GM12878 (cell line): ENCODE data around the gene TMEM63C. TPM values are rescaled to one million over a fixed set of nuclear protein-coding genes. Genes with fewer than 3 reads are reported as not detected.

Experiments used
- ATAC-seq: fragments of 200-7000 bp; cut with Tn5 transposase; 3 replicates; pipeline ENCODE4 v1.9.1; 2020; ENCODE audit warnings: mild to moderate bottlenecking, moderate library complexity
- BruUV-seq: library from RNA; stranded (reverse); fragments of 400-500 nt; replicated peaks from 2 replicates; lab custom pipeline; 2021; lab: Mats Ljungman, UMichigan
- CTCF ChIA-PET: fragments of 300-600 bp; sonication (Branson Sonifier 250); formaldehyde crosslinking; extraction: SDS; loops from one replicate; lab custom pipeline; 2021; ENCODE audit warnings: inconsistent platforms; lab: Yijun Ruan, JAX
- POLR2A ChIA-PET: fragments of 350-600 bp; formaldehyde crosslinking; extraction: SDS; loops from one replicate; lab custom pipeline; 2021; ENCODE audit warnings: inconsistent platforms; lab: Charles Lee
- RAD21 ChIA-PET: fragments of 300-600 bp; sonication (Branson Sonifier 250); formaldehyde crosslinking; loops from one replicate; lab custom pipeline; 2023; ENCODE audit warnings: antibody characterized with exemption; ENCODE audit not compliant: unreplicated experiment; lab: Charles Lee
- SMC1A ChIA-PET: fragments of 300-600 bp; sonication (Branson Sonifier 250); formaldehyde crosslinking; loops from one replicate; lab custom pipeline; 2023; ENCODE audit not compliant: unreplicated experiment, uncharacterized antibody; lab: Charles Lee
- DNase-seq: peaks from one replicate; pipeline ENCODE4 v3.0.0-alpha.2; 2011; ENCODE audit warnings: low read depth, low spot score
- FAIRE-seq: peaks from 3 replicates; lab custom pipeline; 2011; peaks lifted over from hg19 to GRCh38; lab: Jason Lieb, UNC
- H2AFZ ChIP-seq: 2 replicates; pipeline ENCODE4 v1.6.0; 2011; ENCODE audit warnings: low read depth, low read length, control low read depth; ENCODE audit not compliant: control insufficient read depth
- H3K27ac ChIP-seq: 2 replicates; pipeline ENCODE4 v1.5.1; 2011; ENCODE audit warnings: control low read depth; ENCODE audit not compliant: control insufficient read depth, insufficient read depth
- H3K27me3 ChIP-seq, 2 experiments: replicated peaks in 1 of 2; 2 replicates each; pipeline versions ENCODE4 v1.6.0 to v1.6.1; 2011; ENCODE audit warnings: low read length in 1 of 2; ENCODE audit not compliant: control insufficient read depth in 2 of 2, insufficient read depth in 2 of 2
- H3K36me3 ChIP-seq, 2 experiments: 2 replicates each; pipeline ENCODE4 v1.5.1; 2011; ENCODE audit warnings: low read length in 1 of 2; ENCODE audit not compliant: control insufficient read depth in 2 of 2, insufficient read depth in 2 of 2
- H3K4me1 ChIP-seq: 2 replicates; pipeline ENCODE4 v1.6.1; 2011; ENCODE audit warnings: mild to moderate bottlenecking, low read length, moderate library complexity, mixed read lengths; ENCODE audit not compliant: control insufficient read depth, insufficient read depth
- H3K4me2 ChIP-seq: 2 replicates; pipeline ENCODE4 v1.6.0; 2011; ENCODE audit warnings: control low read depth; ENCODE audit not compliant: control insufficient read depth, insufficient read depth
- H3K4me3 ChIP-seq: fragments of 200-600 bp; sonication (generic); 2 replicates; pipeline ENCODE4 v1.5.1; 2016
- H3K79me2 ChIP-seq: 2 replicates; pipeline ENCODE4 v1.6.0; 2011; ENCODE audit warnings: low read length; ENCODE audit not compliant: control insufficient read depth, insufficient read depth
- H3K9ac ChIP-seq: 2 replicates; pipeline ENCODE4 v1.8.0; 2011; ENCODE audit warnings: low read length, control low read depth, mixed read lengths; ENCODE audit not compliant: control insufficient read depth, insufficient read depth
- H3K9me3 ChIP-seq: replicated peaks from 3 replicates; pipeline ENCODE4 v1.5.1; 2011; ENCODE audit warnings: mild to moderate bottlenecking, low read length; ENCODE audit not compliant: control insufficient read depth, insufficient read depth
- H4K20me1 ChIP-seq: 2 replicates; pipeline ENCODE4 v1.6.0; 2011; ENCODE audit not compliant: control insufficient read depth, insufficient read depth
- CBX3 ChIP-seq: fragments of 200-600 bp; sonication (generic); IDR thresholded peaks from 2 replicates; pipeline ENCODE4 v1.6.1; 2016; ENCODE audit warnings: low read depth, borderline replicate concordance
- CBX5 ChIP-seq: sonication (generic); IDR thresholded peaks from 2 replicates; pipeline ENCODE4 v1.6.1; 2016; ENCODE audit warnings: low read depth, moderate library complexity, mild to moderate bottlenecking, inconsistent platforms
- EP300 ChIP-seq, 2 experiments: fragments of 150-350 bp in 1 of 2; IDR thresholded peaks; 2 replicates each; pipeline ENCODE4 v1.6.1; 2011 to 2012; ENCODE audit warnings: low read depth in 2 of 2, low read length in 2 of 2, borderline replicate concordance in 1 of 2, improper control_type of control experiment in 1 of 2, inconsistent platforms in 1 of 2; ENCODE audit not compliant: control insufficient read depth in 1 of 2
- GABPA ChIP-seq: IDR thresholded peaks from 2 replicates; pipeline ENCODE4 v1.6.1; 2014; ENCODE audit warnings: antibody characterized with exemption, low read depth, mild to moderate bottlenecking, inconsistent platforms
- HDAC6 ChIP-seq: fragments of 200-600 bp; sonication (generic); IDR thresholded peaks from one replicate; pipeline ENCODE4 v1.8.0; 2017; ENCODE audit warnings: antibody characterized with exemption; ENCODE audit not compliant: unreplicated experiment
- MTA2 ChIP-seq: fragments of 450-650 bp; IDR thresholded peaks from 2 replicates; pipeline ENCODE4 v1.6.1; 2016; ENCODE audit warnings: low read depth, mild to moderate bottlenecking, moderate library complexity
- MTA3 ChIP-seq: IDR thresholded peaks from 2 replicates; pipeline ENCODE4 v1.6.1; 2012; ENCODE audit warnings: low read length, inconsistent platforms, borderline replicate concordance
- NFXL1 ChIP-seq: fragments of 450-650 bp; IDR thresholded peaks from 2 replicates; pipeline ENCODE4 v1.6.1; 2017; ENCODE audit warnings: antibody characterized with exemption, mild to moderate bottlenecking, borderline replicate concordance
- PBX3 ChIP-seq: IDR thresholded peaks from 2 replicates; pipeline ENCODE4 v1.6.1; 2011; ENCODE audit warnings: mild to moderate bottlenecking, low read depth, low read length, moderate library complexity; ENCODE audit not compliant: insufficient replicate concordance
- RAD51 ChIP-seq: fragments of 450-650 bp; IDR thresholded peaks from 2 replicates; pipeline ENCODE4 v1.6.1; 2016; ENCODE audit warnings: moderate library complexity, mild to moderate bottlenecking, inconsistent platforms
- RUNX3 ChIP-seq: IDR thresholded peaks from 2 replicates; pipeline ENCODE4 v1.6.1; 2012; ENCODE audit warnings: low read length, inconsistent platforms
- SMARCA5 ChIP-seq: fragments of 450-650 bp; IDR thresholded peaks from 2 replicates; pipeline ENCODE4 v1.6.1; 2017; ENCODE audit warnings: mild to moderate bottlenecking
- SUZ12 ChIP-seq: fragments of 200-600 bp; sonication (generic); IDR thresholded peaks from one replicate; pipeline ENCODE4 v1.6.1; 2018; ENCODE audit warnings: antibody characterized with exemption, mild to moderate bottlenecking; ENCODE audit not compliant: unreplicated experiment
- TCF12 ChIP-seq: IDR thresholded peaks from 2 replicates; pipeline ENCODE4 v1.6.1; 2011; ENCODE audit warnings: low read depth, mild to moderate bottlenecking, low read length
- TCF7 ChIP-seq: IDR thresholded peaks from 2 replicates; pipeline ENCODE4 v1.6.1; 2014; ENCODE audit warnings: antibody characterized with exemption, borderline replicate concordance
- YBX1 ChIP-seq: fragments of 450-650 bp; IDR thresholded peaks from 2 replicates; pipeline ENCODE4 v1.6.1; 2016; ENCODE audit warnings: antibody characterized with exemption
- ZBTB11 ChIP-seq: fragments of 450-650 bp; formaldehyde crosslinking; IDR thresholded peaks from 2 replicates; pipeline ENCODE4 v1.5.0; 2022; ENCODE audit warnings: mild to moderate bottlenecking, missing genetic modification characterization
- WGBS: methylation state at CpG from one replicate; pipeline ENCODE4 v1.1.6; 2016; ENCODE audit warnings: low lambda C conversion rate; ENCODE audit not compliant: insufficient replicate concordance, insufficient coverage; ENCODE audit errors: missing lambda C conversion rate; 5-methylcytosine and 5-hydroxymethylcytosine counted together
- in situ Hi-C: fragments of 300-500 bp; cut with MboI; formaldehyde crosslinking; loops from 9 replicates; pipeline ENCODE4 v1.14.3; 2018; ENCODE audit warnings: mixed read lengths
- intact Hi-C: fragments of 100-400 bp; cut with micrococcal nuclease; formaldehyde crosslinking; loops from one replicate; pipeline ENCODE4 v1.14.2; 2022; ENCODE audit not compliant: unreplicated experiment
- polyA plus RNA-seq, 11 experiments: library from polyadenylated mRNA; depleted of rRNA in 4 of 11; unstranded in 6 of 11; stranded (reverse) in 5 of 11; fragments of >200 nt; fragmentation: Nextera tagmentation in 4 of 11; fragmentation: Illumina TruSeq in 1 of 11; extraction: Ambion mirVana in 4 of 11; extraction: Trizol in 1 of 11; gene quantifications; 1 replicate in 1 of 11; 2 replicates in 10 of 11; pipeline versions ENCODE4 v1.2.1 to v1.2.3, GENCODE V29; 2011 to 2016; ENCODE audit warnings: inconsistent platforms in 2 of 11, missing spikeins in 2 of 11, low read depth in 1 of 11
- total RNA-seq, 4 experiments: library from RNA; depleted of rRNA in 3 of 4; stranded (reverse); fragments of >200 nt in 3 of 4; fragmentation: Illumina TruSeq in 1 of 4; extraction: Trizol in 1 of 4; gene quantifications; 2 replicates each; pipeline versions ENCODE4 v1.2.1 to v1.2.3, GENCODE V29; 2013 to 2021
- TF ChIP-seq, protein P1 (sequence below): fragments of 450-650 bp; IDR thresholded peaks from 2 replicates; pipeline ENCODE4 v1.6.1; 2016; ENCODE audit warnings: mild to moderate bottlenecking, moderate library complexity, borderline replicate concordance

The TMEM63C gene
- total and polyA plus RNA-seq, 10 of the 15 experiments (the other 5 are each of a cell fraction or from before 2014, with no cell fraction given): 0.06 to 1.3 (median 0.39) TPM; not detected in 4

- H4K20me1 ChIP-seq: no peaks in the 10 kb centered on the region
- ChIA-PET RAD21 (no interaction called here), SMC1A (no interaction called here), CTCF (interaction anchor here (0.9 to 1.5 kb wide), 2 partner anchors 24 to 367 kb away, joined by 3 read pairs; no protein-coding TSS in a partner anchor), POLR2A (no interaction called here)
- WGBS: 71% methylated on average over 13 of the region's 13 CpGs
- in situ Hi-C loops: no loop called here
- H3K4me3 ChIP-seq: no peak overlapping the region
- FAIRE-seq (no peak), DNase-seq (no peak), ATAC-seq (no peak)
- H3K9me3 ChIP-seq: no peaks in the 10 kb centered on the region
- no peaks in the 10 kb centered on the region for H3K27me3 ChIP-seq
- H3K79me2 ChIP-seq: no peaks in the 10 kb centered on the region
- H3K27ac ChIP-seq: no peak overlapping the region
- H3K36me3 ChIP-seq: peaks cover 1 to 5% of the 10 kb centered on the region in 2 experiments; a peak in 3 of 4 replicates
- H2AFZ ChIP-seq: no peak overlapping the region
- intact Hi-C loops: no loop called here
- no peak overlapping the region for H3K4me2 ChIP-seq
- no peaks in the 10 kb centered on the region for H3K4me1 ChIP-seq
- no peak overlapping the region for H3K9ac ChIP-seq
- BruUV-seq: no TSS peak
- TF ChIP-seq NFXL1 (no peak), SUZ12 (no peak), RAD51 (no peak), EP300 (IDR thresholded peaks at IDR 0.05; ENCODE audit: borderline replicate concordance in 1 of 2, control insufficient read depth in 1 of 2, low read depth in 2 of 2, low read length in 2 of 2) (no peak), PBX3 (no peak), MTA3 (no peak), CBX3 (no peak), CBX5 (no peak), RUNX3 (no peak), TCF7 (no peak), HDAC6 (no peak), TCF12 (no peak), SMARCA5 (no peak), MTA2 (no peak), ZBTB11 (CRISPR knock-in tag) (no peak), YBX1 (no peak), GABPA (no peak)
- TF ChIP-seq, protein P1, sequence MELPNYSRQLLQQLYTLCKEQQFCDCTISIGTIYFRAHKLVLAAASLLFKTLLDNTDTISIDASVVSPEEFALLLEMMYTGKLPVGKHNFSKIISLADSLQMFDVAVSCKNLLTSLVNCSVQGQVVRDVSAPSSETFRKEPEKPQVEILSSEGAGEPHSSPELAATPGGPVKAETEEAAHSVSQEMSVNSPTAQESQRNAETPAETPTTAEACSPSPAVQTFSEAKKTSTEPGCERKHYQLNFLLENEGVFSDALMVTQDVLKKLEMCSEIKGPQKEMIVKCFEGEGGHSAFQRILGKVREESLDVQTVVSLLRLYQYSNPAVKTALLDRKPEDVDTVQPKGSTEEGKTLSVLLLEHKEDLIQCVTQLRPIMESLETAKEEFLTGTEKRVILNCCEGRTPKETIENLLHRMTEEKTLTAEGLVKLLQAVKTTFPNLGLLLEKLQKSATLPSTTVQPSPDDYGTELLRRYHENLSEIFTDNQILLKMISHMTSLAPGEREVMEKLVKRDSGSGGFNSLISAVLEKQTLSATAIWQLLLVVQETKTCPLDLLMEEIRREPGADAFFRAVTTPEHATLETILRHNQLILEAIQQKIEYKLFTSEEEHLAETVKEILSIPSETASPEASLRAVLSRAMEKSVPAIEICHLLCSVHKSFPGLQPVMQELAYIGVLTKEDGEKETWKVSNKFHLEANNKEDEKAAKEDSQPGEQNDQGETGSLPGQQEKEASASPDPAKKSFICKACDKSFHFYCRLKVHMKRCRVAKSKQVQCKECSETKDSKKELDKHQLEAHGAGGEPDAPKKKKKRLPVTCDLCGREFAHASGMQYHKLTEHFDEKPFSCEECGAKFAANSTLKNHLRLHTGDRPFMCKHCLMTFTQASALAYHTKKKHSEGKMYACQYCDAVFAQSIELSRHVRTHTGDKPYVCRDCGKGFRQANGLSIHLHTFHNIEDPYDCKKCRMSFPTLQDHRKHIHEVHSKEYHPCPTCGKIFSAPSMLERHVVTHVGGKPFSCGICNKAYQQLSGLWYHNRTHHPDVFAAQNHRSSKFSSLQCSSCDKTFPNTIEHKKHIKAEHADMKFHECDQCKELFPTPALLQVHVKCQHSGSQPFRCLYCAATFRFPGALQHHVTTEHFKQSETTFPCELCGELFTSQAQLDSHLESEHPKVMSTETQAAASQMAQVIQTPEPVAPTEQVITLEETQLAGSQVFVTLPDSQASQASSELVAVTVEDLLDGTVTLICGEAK: no peak
Observed at GRCh38 chr14:77279719-77280118, 98.1 kb downstream of the TMEM63C start.
